GM12878 (cell line): ENCODE results near the gene CD164L2. TPM values are rescaled to one million over a fixed set of nuclear protein-coding genes. Genes with fewer than 3 reads are reported as not detected.

ENCODE experiments used
- ATAC-seq: fragments of 200-7000 bp; cut with Tn5 transposase; 3 replicates; pipeline ENCODE4 v1.9.1; 2020; ENCODE audit warnings: mild to moderate bottlenecking, moderate library complexity
- BruUV-seq: library from RNA; stranded (reverse); fragments of 400-500 nt; replicated peaks from 2 replicates; lab custom pipeline; 2021; lab: Mats Ljungman, UMichigan
- CTCF ChIA-PET: fragments of 300-600 bp; sonication (Branson Sonifier 250); formaldehyde crosslinking; extraction: SDS; loops from one replicate; lab custom pipeline; 2021; ENCODE audit warnings: inconsistent platforms; lab: Yijun Ruan, JAX
- POLR2A ChIA-PET: fragments of 350-600 bp; formaldehyde crosslinking; extraction: SDS; loops from one replicate; lab custom pipeline; 2021; ENCODE audit warnings: inconsistent platforms; lab: Charles Lee
- RAD21 ChIA-PET: fragments of 300-600 bp; sonication (Branson Sonifier 250); formaldehyde crosslinking; loops from one replicate; lab custom pipeline; 2023; ENCODE audit warnings: antibody characterized with exemption; ENCODE audit not compliant: unreplicated experiment; lab: Charles Lee
- SMC1A ChIA-PET: fragments of 300-600 bp; sonication (Branson Sonifier 250); formaldehyde crosslinking; loops from one replicate; lab custom pipeline; 2023; ENCODE audit not compliant: unreplicated experiment, uncharacterized antibody; lab: Charles Lee
- DNase-seq: peaks from one replicate; pipeline ENCODE4 v3.0.0-alpha.2; 2011; ENCODE audit warnings: low read depth, low spot score
- FAIRE-seq: peaks from 3 replicates; lab custom pipeline; 2011; peaks lifted over from hg19 to GRCh38; lab: Jason Lieb, UNC
- H2AFZ ChIP-seq: 2 replicates; pipeline ENCODE4 v1.6.0; 2011; ENCODE audit warnings: low read depth, low read length, control low read depth; ENCODE audit not compliant: control insufficient read depth
- H3K27ac ChIP-seq: 2 replicates; pipeline ENCODE4 v1.5.1; 2011; ENCODE audit warnings: control low read depth; ENCODE audit not compliant: control insufficient read depth, insufficient read depth
- H3K27me3 ChIP-seq, 2 experiments: replicated peaks in 1 of 2; 2 replicates each; pipeline versions ENCODE4 v1.6.0 to v1.6.1; 2011; ENCODE audit warnings: low read length in 1 of 2; ENCODE audit not compliant: control insufficient read depth in 2 of 2, insufficient read depth in 2 of 2
- H3K36me3 ChIP-seq, 2 experiments: 2 replicates each; pipeline ENCODE4 v1.5.1; 2011; ENCODE audit warnings: low read length in 1 of 2; ENCODE audit not compliant: control insufficient read depth in 2 of 2, insufficient read depth in 2 of 2
- H3K4me1 ChIP-seq: 2 replicates; pipeline ENCODE4 v1.6.1; 2011; ENCODE audit warnings: mild to moderate bottlenecking, low read length, moderate library complexity, mixed read lengths; ENCODE audit not compliant: control insufficient read depth, insufficient read depth
- H3K4me2 ChIP-seq: 2 replicates; pipeline ENCODE4 v1.6.0; 2011; ENCODE audit warnings: control low read depth; ENCODE audit not compliant: control insufficient read depth, insufficient read depth
- H3K4me3 ChIP-seq: fragments of 200-600 bp; sonication (generic); 2 replicates; pipeline ENCODE4 v1.5.1; 2016
- H3K79me2 ChIP-seq: 2 replicates; pipeline ENCODE4 v1.6.0; 2011; ENCODE audit warnings: low read length; ENCODE audit not compliant: control insufficient read depth, insufficient read depth
- H3K9ac ChIP-seq: 2 replicates; pipeline ENCODE4 v1.8.0; 2011; ENCODE audit warnings: low read length, control low read depth, mixed read lengths; ENCODE audit not compliant: control insufficient read depth, insufficient read depth
- H3K9me3 ChIP-seq: replicated peaks from 3 replicates; pipeline ENCODE4 v1.5.1; 2011; ENCODE audit warnings: mild to moderate bottlenecking, low read length; ENCODE audit not compliant: control insufficient read depth, insufficient read depth
- H4K20me1 ChIP-seq: 2 replicates; pipeline ENCODE4 v1.6.0; 2011; ENCODE audit not compliant: control insufficient read depth, insufficient read depth
- BACH1 ChIP-seq: fragments of 450-650 bp; IDR thresholded peaks from 2 replicates; pipeline ENCODE4 v1.6.1; 2017; ENCODE audit warnings: mild to moderate bottlenecking, borderline replicate concordance
- CHD4 ChIP-seq: fragments of 200-600 bp; sonication (generic); IDR thresholded peaks from 2 replicates; pipeline ENCODE4 v1.6.1; 2016; ENCODE audit warnings: mild to moderate bottlenecking
- CREB1 ChIP-seq: IDR thresholded peaks from 2 replicates; pipeline ENCODE4 v1.6.1; 2012; ENCODE audit warnings: low read depth, mild to moderate bottlenecking, inconsistent platforms
- DPF2 ChIP-seq: fragments of 450-650 bp; IDR thresholded peaks from 2 replicates; pipeline ENCODE4 v1.6.1; 2017; ENCODE audit warnings: mild to moderate bottlenecking
- IRF3 ChIP-seq: fragments of 450-650 bp; IDR thresholded peaks from 2 replicates; pipeline ENCODE4 v1.6.1; 2014; ENCODE audit warnings: mild to moderate bottlenecking
- KDM1A ChIP-seq: fragments of 200-600 bp; sonication (generic); IDR thresholded peaks from 2 replicates; pipeline ENCODE4 v1.6.1; 2016; ENCODE audit warnings: borderline replicate concordance
- MAX ChIP-seq: IDR thresholded peaks from 2 replicates; pipeline ENCODE4 v1.6.1; 2012; ENCODE audit warnings: low read depth, low read length, improper control_type of control experiment
- MLLT1 ChIP-seq: fragments of 450-650 bp; IDR thresholded peaks from 2 replicates; pipeline ENCODE4 v1.6.1; 2016; ENCODE audit warnings: mild to moderate bottlenecking
- MTA3 ChIP-seq: IDR thresholded peaks from 2 replicates; pipeline ENCODE4 v1.6.1; 2012; ENCODE audit warnings: low read length, inconsistent platforms, borderline replicate concordance
- MXI1 ChIP-seq: fragments of 150-350 bp; IDR thresholded peaks from 2 replicates; pipeline ENCODE4 v1.6.1; 2011; ENCODE audit warnings: low read depth, mild to moderate bottlenecking, inconsistent platforms, low read length, improper control_type of control experiment
- RAD51 ChIP-seq: fragments of 450-650 bp; IDR thresholded peaks from 2 replicates; pipeline ENCODE4 v1.6.1; 2016; ENCODE audit warnings: moderate library complexity, mild to moderate bottlenecking, inconsistent platforms
- TAF1 ChIP-seq: IDR thresholded peaks from 2 replicates; pipeline ENCODE4 v1.6.1; 2011; ENCODE audit warnings: mild to moderate bottlenecking, low read depth, low read length, borderline replicate concordance
- TBL1XR1 ChIP-seq: IDR thresholded peaks from 2 replicates; pipeline ENCODE4 v1.6.1; 2012; ENCODE audit warnings: low read depth, low read length, improper control_type of control experiment
- ZBTB4 ChIP-seq: fragments of 450-650 bp; formaldehyde crosslinking; IDR thresholded peaks from 2 replicates; pipeline ENCODE4 v1.4.0; 2022; ENCODE audit warnings: mild to moderate bottlenecking, moderate library complexity
- ZBTB40 ChIP-seq: fragments of 450-650 bp; IDR thresholded peaks from 2 replicates; pipeline ENCODE4 v1.6.1; 2016; ENCODE audit warnings: mild to moderate bottlenecking, moderate library complexity, borderline replicate concordance
- WGBS: methylation state at CpG from one replicate; pipeline ENCODE4 v1.1.6; 2016; ENCODE audit warnings: low lambda C conversion rate; ENCODE audit not compliant: insufficient replicate concordance, insufficient coverage; ENCODE audit errors: missing lambda C conversion rate; 5-methylcytosine and 5-hydroxymethylcytosine counted together
- in situ Hi-C: fragments of 300-500 bp; cut with MboI; formaldehyde crosslinking; loops from 9 replicates; pipeline ENCODE4 v1.14.3; 2018; ENCODE audit warnings: mixed read lengths
- intact Hi-C: fragments of 100-400 bp; cut with micrococcal nuclease; formaldehyde crosslinking; loops from one replicate; pipeline ENCODE4 v1.14.2; 2022; ENCODE audit not compliant: unreplicated experiment
- polyA plus RNA-seq, 11 experiments: library from polyadenylated mRNA; depleted of rRNA in 4 of 11; unstranded in 6 of 11; stranded (reverse) in 5 of 11; fragments of >200 nt; fragmentation: Nextera tagmentation in 4 of 11; fragmentation: Illumina TruSeq in 1 of 11; extraction: Ambion mirVana in 4 of 11; extraction: Trizol in 1 of 11; gene quantifications; 1 replicate in 1 of 11; 2 replicates in 10 of 11; pipeline versions ENCODE4 v1.2.1 to v1.2.3, GENCODE V29; 2011 to 2016; ENCODE audit warnings: inconsistent platforms in 2 of 11, missing spikeins in 2 of 11, low read depth in 1 of 11
- total RNA-seq, 4 experiments: library from RNA; depleted of rRNA in 3 of 4; stranded (reverse); fragments of >200 nt in 3 of 4; fragmentation: Illumina TruSeq in 1 of 4; extraction: Trizol in 1 of 4; gene quantifications; 2 replicates each; pipeline versions ENCODE4 v1.2.1 to v1.2.3, GENCODE V29; 2013 to 2021

The CD164L2 gene
- total and polyA plus RNA-seq, 10 of the 15 experiments (the other 5 are each of a cell fraction or from before 2014, with no cell fraction given) = not detected

- ATAC-seq = no peak
- no peak overlapping the region for H2AFZ ChIP-seq
- WGBS = 35% methylated on average over 11 of the region's 11 CpGs
- no peak for DNase-seq
- ChIA-PET POLR2A (interaction anchor here (0.6 kb wide), 1 partner anchor 61 kb away, joined by 14 read pairs; no protein-coding TSS in a partner anchor), RAD21 (no interaction called here), SMC1A (no interaction called here), CTCF (interaction anchor here (0.6 to 1.9 kb wide), 5 partner anchors 11 to 18 kb away, joined by 3 to 5 read pairs (median 3); partner anchors contain the start of gene MAP3K6)
- H3K4me2 ChIP-seq = no peak overlapping the region
- FAIRE-seq = no peak
- in situ Hi-C loops = no loop called here
- H3K36me3 ChIP-seq = no peaks in the 10 kb centered on the region
- H3K27ac ChIP-seq = no peak overlapping the region
- no peaks in the 10 kb centered on the region; the same call in 1 of the 2 replicates for H3K4me1 ChIP-seq
- H3K27me3 ChIP-seq = peaks cover 0 to 2% of the 10 kb centered on the region in 2 experiments; a peak in 2 of 4 replicates
- no peaks in the 10 kb centered on the region for H3K9me3 ChIP-seq
- BruUV-seq = no TSS peak
- H4K20me1 ChIP-seq = no peaks in the 10 kb centered on the region
- intact Hi-C loops = no loop called here
- H3K9ac ChIP-seq = no peak overlapping the region
- no peaks in the 10 kb centered on the region for H3K79me2 ChIP-seq
- no peak overlapping the region for H3K4me3 ChIP-seq
- TF ChIP-seq MAX = no peak
- no peak for TF ChIP-seq BACH1
- no peak for TF ChIP-seq TAF1
- TF ChIP-seq CREB1 = no peak
- no peak for TF ChIP-seq CHD4
- no peak for TF ChIP-seq ZBTB40
- no peak for TF ChIP-seq IRF3
- TF ChIP-seq DPF2 = no peak
- TF ChIP-seq RAD51 = no peak
- no peak for TF ChIP-seq TBL1XR1
- no peak for TF ChIP-seq MXI1
- TF ChIP-seq MTA3 = no peak
- no peak for TF ChIP-seq MLLT1
- no peak for TF ChIP-seq KDM1A
- TF ChIP-seq ZBTB4 (CRISPR knock-in tag) = no peak
Measured at GRCh38 chr1:27379564-27380122, 3.5 kb downstream of the CD164L2 start.
